Neural cell (in vitro differentiated cells): ENCODE data around the gene CDH4. TPM values are rescaled to one million over a fixed set of nuclear protein-coding genes. Genes with fewer than 3 reads are reported as not detected.
"Not testable (repeated sequence)": the region's sequence is repeated elsewhere in the genome, so short reads cannot be mapped to it uniquely, and the experiment has no call there.

ENCODE experiments used
- H2AFZ ChIP-seq: fragments of 200-600, 300-800 bp; sonication (generic), shearing (Covaris generic); 2 replicates; pipeline ENCODE4 v1.6.0; 2014; ENCODE audit warnings: low read depth, mild to moderate bottlenecking, antibody characterized with exemption, low read length, moderate library complexity
- H3F3A ChIP-seq: fragments of 200-600 bp; shearing (Covaris generic); 2 replicates; pipeline ENCODE4 v1.6.1; 2016; ENCODE audit warnings: mild to moderate bottlenecking, moderate library complexity, mixed read lengths, antibody characterized with exemption, low read length; ENCODE audit not compliant: insufficient read depth, poor library complexity, severe bottlenecking
- H3K27ac ChIP-seq: fragments of 200-600, 300-800 bp; sonication (generic), shearing (Covaris generic); 2 replicates; pipeline ENCODE4 v1.5.1; 2014; ENCODE audit warnings: mild to moderate bottlenecking, low read length, moderate library complexity
- H3K27me3 ChIP-seq: fragments of 300-800, 200-600 bp; sonication (generic), shearing (Covaris generic); 2 replicates; pipeline ENCODE4 v1.6.0; 2014; ENCODE audit warnings: mild to moderate bottlenecking, low read depth, low read length, moderate library complexity; ENCODE audit not compliant: insufficient read depth
- H3K36me3 ChIP-seq: fragments of 300-800, 200-600 bp; sonication (generic), shearing (Covaris generic); 2 replicates; pipeline ENCODE4 v1.5.1; 2014; ENCODE audit warnings: mild to moderate bottlenecking, antibody characterized with exemption, low read length, moderate library complexity; ENCODE audit not compliant: insufficient read depth
- H3K4me2 ChIP-seq: fragments of 300-800, 200-600 bp; sonication (generic), shearing (Covaris generic); 2 replicates; pipeline ENCODE4 v1.6.0; 2014; ENCODE audit warnings: mild to moderate bottlenecking, low read length
- H3K4me3 ChIP-seq: fragments of 300-800, 200-600 bp; sonication (generic), shearing (Covaris generic); 2 replicates; pipeline ENCODE4 v1.5.1; 2014; ENCODE audit warnings: mild to moderate bottlenecking, low read length, moderate library complexity
- H3K79me2 ChIP-seq: fragments of 200-600 bp; shearing (Covaris generic); replicated peaks from 2 replicates; pipeline ENCODE4 v1.6.0; 2014; ENCODE audit warnings: mild to moderate bottlenecking, low read length, moderate library complexity; ENCODE audit not compliant: insufficient read depth
- H3K9ac ChIP-seq: fragments of 300-800, 200-600 bp; sonication (generic), shearing (Covaris generic); 2 replicates; pipeline ENCODE4 v1.6.1; 2016; ENCODE audit warnings: mild to moderate bottlenecking, low read length, mixed read lengths
- H3K9me2 ChIP-seq: fragments of 200-600 bp; shearing (Covaris generic); 2 replicates; pipeline ENCODE4 v1.6.1; 2016; ENCODE audit warnings: mild to moderate bottlenecking, low read length, mixed read lengths; ENCODE audit not compliant: insufficient read depth
- H3K9me3 ChIP-seq: fragments of 200-600, 300-800 bp; sonication (generic), shearing (Covaris generic); 2 replicates; pipeline ENCODE4 v1.6.1; 2016; ENCODE audit warnings: mild to moderate bottlenecking, mixed run types, low read length, moderate library complexity, mixed read lengths
- H4K20me1 ChIP-seq: fragments of 200-600 bp; shearing (Covaris generic); 2 replicates; pipeline ENCODE4 v1.6.1; 2016; ENCODE audit warnings: mild to moderate bottlenecking, mixed run types; ENCODE audit not compliant: insufficient read depth
- CTCF ChIP-seq: fragments of 450-650 bp; IDR thresholded peaks from 2 replicates; pipeline ENCODE4 v1.5.1; 2014; ENCODE audit warnings: antibody characterized with exemption, mild to moderate bottlenecking, moderate library complexity; ENCODE audit not compliant: poor library complexity, severe bottlenecking
- EP300 ChIP-seq: fragments of 450-650 bp; conservative IDR thresholded peaks from 2 replicates; pipeline ENCODE4 v1.6.1; 2014; ENCODE audit warnings: antibody characterized with exemption, mild to moderate bottlenecking, moderate library complexity; ENCODE audit not compliant: poor library complexity, severe bottlenecking
- EZH2 ChIP-seq: fragments of 200-600, 300-800 bp; shearing (Covaris generic), sonication (generic); IDR thresholded peaks from 2 replicates; pipeline ENCODE4 v1.6.1; 2014; ENCODE audit warnings: antibody characterized with exemption, low read length, borderline replicate concordance, mild to moderate bottlenecking; ENCODE audit not compliant: insufficient read depth, poor library complexity, severe bottlenecking
- MXI1 ChIP-seq: fragments of 450-650 bp; conservative IDR thresholded peaks from 2 replicates; pipeline ENCODE4 v1.6.1; 2014; ENCODE audit warnings: antibody characterized with exemption, mild to moderate bottlenecking; ENCODE audit not compliant: poor library complexity, severe bottlenecking
- POLR2AphosphoS5 ChIP-seq: IDR thresholded peaks from 2 replicates; pipeline ENCODE4 v1.6.1; 2012
- RAD21 ChIP-seq: fragments of 450-650 bp; conservative IDR thresholded peaks from 2 replicates; pipeline ENCODE4 v1.6.1; 2014; ENCODE audit warnings: antibody characterized with exemption, mild to moderate bottlenecking, moderate library complexity
- REST ChIP-seq: IDR thresholded peaks from 2 replicates; pipeline ENCODE4 v1.6.1; 2012; ENCODE audit warnings: borderline replicate concordance
- SMC3 ChIP-seq: fragments of 450-650 bp; conservative IDR thresholded peaks from 2 replicates; pipeline ENCODE4 v1.6.1; 2014; ENCODE audit warnings: antibody characterized with exemption, mild to moderate bottlenecking, moderate library complexity; ENCODE audit not compliant: poor library complexity
- TAF1 ChIP-seq: IDR thresholded peaks from 2 replicates; pipeline ENCODE4 v1.6.1; 2012; ENCODE audit warnings: low read depth
- polyA plus RNA-seq: library from polyadenylated mRNA; depleted of rRNA; stranded (reverse); fragments of >200 nt; gene quantifications from 2 replicates; pipeline ENCODE4 v1.2.3, GENCODE V29; 2014

Gene CDH4
- polyA plus RNA-seq, 1 donor from 2014 or later: 24.6 TPM

- no peak overlapping the region for H3K4me2 ChIP-seq
- H2AFZ ChIP-seq: no peak overlapping the region
- TF ChIP-seq TAF1 (no peak), REST (no peak), EP300 (no peak), RAD21 (no peak), SMC3 (no peak), POLR2AphosphoS5 (no peak), CTCF (no peak), EZH2 (no peak), MXI1 (no peak)
- H3K36me3 ChIP-seq: peaks cover 7% of the 10 kb centered on the region
- H3F3A ChIP-seq: no peaks in the 10 kb centered on the region
- H3K9me3 ChIP-seq: no peaks in the 10 kb centered on the region
- no peaks in the 10 kb centered on the region for H3K27me3 ChIP-seq
- H4K20me1 ChIP-seq: no peaks in the 10 kb centered on the region
- H3K27ac ChIP-seq: no peak overlapping the region
- H3K9me2 ChIP-seq: no peaks in the 10 kb centered on the region
- H3K4me3 ChIP-seq: no peak overlapping the region
- H3K9ac ChIP-seq: no peak overlapping the region
- no peaks in the 10 kb centered on the region for H3K79me2 ChIP-seq
These were observed 152.9 kb downstream of the CDH4 start for GRCh38 chr20:61405007-61405406.

GRCh38 chr20:61406773-61407172 lies 154.7 kb downstream of the CDH4 start:
- not testable (repeated sequence) for H3K27ac ChIP-seq, H3K9ac ChIP-seq, H3K9me2 ChIP-seq, H3K36me3 ChIP-seq, H3K4me2 ChIP-seq, H4K20me1 ChIP-seq, H2AFZ ChIP-seq, H3K9me3 ChIP-seq, H3K4me3 ChIP-seq, H3K27me3 ChIP-seq, H3K79me2 ChIP-seq, H3F3A ChIP-seq

GRCh38 chr20:61407561-61407960 lies 155.5 kb downstream of the CDH4 start:
- no peak for TF ChIP-seq POLR2AphosphoS5
- no peak for TF ChIP-seq CTCF
- no peak for TF ChIP-seq EP300
- TF ChIP-seq EZH2: no peak
- TF ChIP-seq REST: no peak
- TF ChIP-seq SMC3: no peak
- no peak for TF ChIP-seq TAF1

More at GRCh38 chr20:61407561-61407960, 155.5 kb downstream of the CDH4 start:
- Histone ChIP-seq H3F3A (no peaks in the 10 kb centered on the region), H3K4me2 (no peak overlapping the region), H3K79me2 (no peaks in the 10 kb centered on the region), H2AFZ (no peak overlapping the region), H3K9ac (no peak overlapping the region), H3K4me3 (no peak overlapping the region), H3K36me3 (peaks cover 7% of the 10 kb centered on the region), H3K9me3 (no peaks in the 10 kb centered on the region), H3K27me3 (no peaks in the 10 kb centered on the region), H4K20me1 (no peaks in the 10 kb centered on the region), H3K27ac (no peak overlapping the region), H3K9me2 (no peaks in the 10 kb centered on the region)
